Heart left ventricle (tissue), 13 donors: ENCODE measurements around the gene CNTNAP5.

ENCODE experiments used
- CTCF ChIP-seq, 12 donors: fragments of 200-600 bp; sonication (generic) in 4 of 12; IDR thresholded peaks; one replicate each; pipeline versions ENCODE4 v1.5.0 to v1.8.0; 2018 to 2022; ENCODE audit warnings: antibody characterized with exemption in 12 of 12, mild to moderate bottlenecking in 5 of 12
- POLR2A ChIP-seq, 2 donors: fragments of 450-650 bp; IDR thresholded peaks; one replicate each; pipeline ENCODE4 v1.6.1; 2017; ENCODE audit warnings: antibody characterized with exemption in 2 of 2, mild to moderate bottlenecking in 2 of 2, moderate library complexity in 2 of 2
- donor health status: ischemic (EF 13 %, LVEDD 7.1; RV severe dilation, severe dysfunction).
- donor health status: DM: no; HTN: yes; CAD: no.
- donor health status: DM: no; HTN: no; CAD: no.
- donor health status: ischemic (EF 25% LVEDD 6.9; RV normal size, moderate dysfunction).
- donor health status: ischemic (EF 25% LVEDD 5.7; RV mildly dilated, moderate dysfunction).
- donor health status: ischemic (EF 35%, LVEDD 5.7; RV mildly dilated, moderate dysfunction).
- donor health status: nonischemic (EF 11% LVEDD 7.7; RV severe dilation, severe dysfunction).
- donor health status: DM: yes; HTN: yes; CAD: no.
- donor health status: PGD.
- donor health status: ischemic (EF 29% LVEDD 5.4; RV normal size, mild dysfunction).
- donor health status: nonischemic (EF 23%, LVEDD 6.1; RV moderate dilation, normal function).

- no peak for TF ChIP-seq CTCF (IDR thresholded peaks at IDR 0.05)
- TF ChIP-seq POLR2A (IDR thresholded peaks at IDR 0.05) = no peak
Measured at GRCh38 chr2:124254621-124255020, 229.5 kb downstream of the CNTNAP5 start.
